GM12891 (cell line): ENCODE data around the gene FTO.

Experiments used
- PAX5 ChIP-seq: IDR thresholded peaks from 2 replicates; pipeline ENCODE4 v1.6.1; 2011; ENCODE audit warnings: low read length, moderate library complexity, mild to moderate bottlenecking; ENCODE audit not compliant: insufficient read depth, severe bottlenecking
- POLR2A ChIP-seq: IDR thresholded peaks from 2 replicates; pipeline ENCODE4 v1.6.1; 2011; ENCODE audit warnings: low read depth, low read length, control low read depth
- POLR2AphosphoS5 ChIP-seq: IDR thresholded peaks from 2 replicates; pipeline ENCODE4 v1.6.1; 2011; ENCODE audit warnings: low read depth, low read length, control low read depth
- SPI1 ChIP-seq: IDR thresholded peaks from 2 replicates; pipeline ENCODE4 v1.6.1; 2011; ENCODE audit warnings: low read depth, low read length, control low read depth
- TAF1 ChIP-seq: IDR thresholded peaks from 2 replicates; pipeline ENCODE4 v1.6.1; 2011; ENCODE audit warnings: low read depth, low read length, control low read depth

DNA sequence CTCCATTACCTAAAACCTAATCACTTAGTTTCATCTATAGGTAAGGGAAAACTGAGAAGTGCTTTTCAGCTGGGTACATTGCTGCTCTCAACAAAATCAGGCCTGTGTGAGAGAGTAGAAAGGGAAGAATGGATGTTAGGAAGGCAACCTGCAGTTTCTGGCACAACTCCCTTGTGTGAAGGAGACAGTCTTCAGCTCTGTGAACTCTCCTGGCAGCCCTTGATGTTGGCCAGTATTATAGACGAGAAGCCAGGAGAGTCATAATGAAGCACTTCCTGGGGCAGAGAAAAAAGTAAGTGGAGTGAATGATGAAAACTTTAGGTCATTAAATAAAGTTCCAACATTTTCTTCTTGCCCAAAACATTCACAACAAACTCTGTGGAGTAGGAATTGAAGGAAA is 322.5 kb downstream of the FTO start:
- no peak for TF ChIP-seq POLR2A
- TF ChIP-seq POLR2AphosphoS5 = no peak
- TF ChIP-seq TAF1 = no peak
- no peak for TF ChIP-seq SPI1
- TF ChIP-seq PAX5 = no peak
